ENCODE results near the gene ESX1.

DNA sequence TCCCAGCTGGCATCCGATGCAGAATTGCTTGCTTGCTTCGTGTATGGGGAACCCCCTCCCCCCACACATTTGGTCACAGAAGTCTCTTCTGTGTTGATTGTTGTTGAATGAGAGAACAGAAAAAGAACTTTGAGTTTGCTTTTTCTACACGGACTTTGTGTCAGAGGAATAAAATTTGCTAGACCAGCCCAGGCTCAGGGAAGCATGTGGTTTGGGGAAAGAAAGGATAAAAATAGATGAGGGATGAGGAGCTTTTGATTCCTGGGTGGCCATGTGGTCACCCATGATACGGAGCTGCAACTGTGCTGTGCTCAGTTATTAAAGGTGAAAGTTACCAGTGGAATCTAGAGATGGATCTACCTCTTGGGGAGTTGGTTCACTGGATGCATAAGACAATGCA lies 34.2 kb upstream of the ESX1 start:
- no peak for TF ChIP-seq POLR2A (IDR thresholded peaks at IDR 0.05; ENCODE audit: low read depth, low read length)
- TF ChIP-seq RFX5 (IDR thresholded peaks at IDR 0.05; ENCODE audit: low read depth, low read length): no peak
- TF ChIP-seq SP1 (IDR thresholded peaks at IDR 0.05; ENCODE audit: low read depth, low read length): no peak
- TF ChIP-seq, protein P1, sequence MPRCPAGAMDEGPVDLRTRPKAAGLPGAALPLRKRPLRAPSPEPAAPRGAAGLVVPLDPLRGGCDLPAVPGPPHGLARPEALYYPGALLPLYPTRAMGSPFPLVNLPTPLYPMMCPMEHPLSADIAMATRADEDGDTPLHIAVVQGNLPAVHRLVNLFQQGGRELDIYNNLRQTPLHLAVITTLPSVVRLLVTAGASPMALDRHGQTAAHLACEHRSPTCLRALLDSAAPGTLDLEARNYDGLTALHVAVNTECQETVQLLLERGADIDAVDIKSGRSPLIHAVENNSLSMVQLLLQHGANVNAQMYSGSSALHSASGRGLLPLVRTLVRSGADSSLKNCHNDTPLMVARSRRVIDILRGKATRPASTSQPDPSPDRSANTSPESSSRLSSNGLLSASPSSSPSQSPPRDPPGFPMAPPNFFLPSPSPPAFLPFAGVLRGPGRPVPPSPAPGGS (IDR thresholded peaks at IDR 0.05; ENCODE audit: borderline replicate concordance, insufficient read depth, low read depth, low read length, poor library complexity, severe bottlenecking): no peak
- TF ChIP-seq SREBF2 (IDR thresholded peaks at IDR 0.05; ENCODE audit: low read length): no peak
- TF ChIP-seq, protein P2, sequence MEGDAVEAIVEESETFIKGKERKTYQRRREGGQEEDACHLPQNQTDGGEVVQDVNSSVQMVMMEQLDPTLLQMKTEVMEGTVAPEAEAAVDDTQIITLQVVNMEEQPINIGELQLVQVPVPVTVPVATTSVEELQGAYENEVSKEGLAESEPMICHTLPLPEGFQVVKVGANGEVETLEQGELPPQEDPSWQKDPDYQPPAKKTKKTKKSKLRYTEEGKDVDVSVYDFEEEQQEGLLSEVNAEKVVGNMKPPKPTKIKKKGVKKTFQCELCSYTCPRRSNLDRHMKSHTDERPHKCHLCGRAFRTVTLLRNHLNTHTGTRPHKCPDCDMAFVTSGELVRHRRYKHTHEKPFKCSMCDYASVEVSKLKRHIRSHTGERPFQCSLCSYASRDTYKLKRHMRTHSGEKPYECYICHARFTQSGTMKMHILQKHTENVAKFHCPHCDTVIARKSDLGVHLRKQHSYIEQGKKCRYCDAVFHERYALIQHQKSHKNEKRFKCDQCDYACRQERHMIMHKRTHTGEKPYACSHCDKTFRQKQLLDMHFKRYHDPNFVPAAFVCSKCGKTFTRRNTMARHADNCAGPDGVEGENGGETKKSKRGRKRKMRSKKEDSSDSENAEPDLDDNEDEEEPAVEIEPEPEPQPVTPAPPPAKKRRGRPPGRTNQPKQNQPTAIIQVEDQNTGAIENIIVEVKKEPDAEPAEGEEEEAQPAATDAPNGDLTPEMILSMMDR (IDR thresholded peaks at IDR 0.05 in 2 of 3, conservative IDR thresholded peaks at IDR 0.05 in 1 of 3; ENCODE audit: control insufficient read depth in 2 of 3, extremely low read depth in 1 of 3, insufficient read depth in 1 of 3, low read depth in 3 of 3, low read length in 3 of 3): no peak
